Ovary (tissue), 9 donors: ENCODE results near the gene UGT1A5. TPM values are rescaled to one million over a fixed set of nuclear protein-coding genes. Genes with fewer than 3 reads are reported as not detected.

Experiments used
- DNase-seq, 5 donors: peaks; one replicate each; pipeline ENCODE4 v3.0.0-alpha.2; 2019 to 2020
- H3K27ac ChIP-seq, 2 donors: fragments of 200-600 bp; one replicate each; pipeline versions ENCODE4 v1.5.1 to v1.8.0; 2019 to 2022
- H3K27me3 ChIP-seq: fragments of 200-600 bp; one replicate; pipeline ENCODE4 v1.8.0; 2022
- H3K36me3 ChIP-seq: fragments of 200-600 bp; sonication (generic); one replicate; pipeline ENCODE4 v1.5.1; 2019
- H3K4me1 ChIP-seq: one replicate; pipeline ENCODE4 v1.8.1; 2013; ENCODE audit warnings: mild to moderate bottlenecking, moderate library complexity; ENCODE audit not compliant: insufficient read depth
- H3K4me3 ChIP-seq: fragments of 200-600 bp; sonication (generic); one replicate; pipeline ENCODE4 v1.5.1; 2017
- H3K9me3 ChIP-seq, 2 donors: fragments of 200-600 bp in 1 of 2; sonication (generic) in 1 of 2; one replicate each; pipeline versions ENCODE4 v1.5.1 to v1.8.1; 2013 to 2019; ENCODE audit warnings: mild to moderate bottlenecking in 1 of 2, moderate library complexity in 1 of 2
- CTCF ChIP-seq, 3 donors: fragments of 450-650 bp in 2 of 3; fragments of 200-600 bp in 1 of 3; IDR thresholded peaks; one replicate each; pipeline versions ENCODE4 v1.5.1 to v1.8.0; 2016 to 2022; ENCODE audit warnings: antibody characterized with exemption in 3 of 3, mild to moderate bottlenecking in 1 of 3
- EP300 ChIP-seq: sonication (generic); formaldehyde crosslinking; IDR thresholded peaks from one replicate; pipeline ENCODE4 v1.6.1; 2017; ENCODE audit warnings: antibody characterized with exemption
- POLR2A ChIP-seq: fragments of 450-650 bp; IDR thresholded peaks from one replicate; pipeline ENCODE4 v1.6.1; 2017; ENCODE audit warnings: antibody characterized with exemption, mild to moderate bottlenecking, moderate library complexity
- WGBS, 3 donors: extraction: QIAGEN DNeasy Blood & Tissue Kit in 1 of 3; methylation state at CpG; one replicate each; pipeline versions ENCODE4 v1.1.5 to v1.1.7; 2013 to 2017; 5-methylcytosine and 5-hydroxymethylcytosine counted together
- intact Hi-C, 4 donors: fragments of 100-400 bp; cut with DNase I; formaldehyde crosslinking; loops; one replicate each; pipeline versions ENCODE4 v1.11.0 to v1.15.1; 2022 to 2023
- polyA plus RNA-seq, 2 donors: library from polyadenylated mRNA; stranded (reverse); fragments of 200-250 nt in 1 of 2; fragments of 350-450 nt in 1 of 2; fragmentation: Illumina TruSeq in 1 of 2; extraction: RNeasy Lipid Tissue Mini Kit (QIAGEN cat#74804) in 1 of 2; gene quantifications; one replicate each; pipeline ENCODE4 v1.2.3, GENCODE V29; 2013 to 2014
- total RNA-seq, 7 donors: library from RNA; depleted of rRNA in 2 of 7; stranded (reverse); fragments of >200 nt in 2 of 7; fragmentation: NEBNext Ultra II Directional in 3 of 7; extraction: Animal tissue kit (Norgen Biotek cat#: 25700) in 3 of 7; gene quantifications; one replicate each; pipeline versions ENCODE4 v1.1.0 to v1.2.4, GENCODE V29; 2016 to 2023
- donor health status: DM: no; HTN: no; CAD: no; lungs with moderate emphysema.
- donor health status: DM: no; HTN: no; CAD: no.
- donor health status: Bipolar disorder and iron deficiency.
- donor health status: DM: yes; HTN: yes; CAD: no.
- donor health status: DM: no; HTN: no; CAD: no.
- donor health status: DM: yes; HTN: yes; CAD: no.

Gene UGT1A5
- total and polyA plus RNA-seq, 9 donors = not detected

GRCh38 chr2:233816771-233817170 lies 104.1 kb downstream of the UGT1A5 start:
- 69 to 74% (median 71%) methylated on average over 4 of the region's 4 CpGs for WGBS, 3 donors
- Histone ChIP-seq H3K4me1 (no peaks in the 10 kb centered on the region), H3K27me3 (no peaks in the 10 kb centered on the region), H3K27ac (no peak overlapping the region), H3K4me3 (no peak overlapping the region), H3K9me3 (no peaks in the 10 kb centered on the region), H3K36me3 (no peaks in the 10 kb centered on the region)
- intact Hi-C loops = no loop called here
- peak in 1 of 5 donors; percentile 17 for DNase-seq
- no peak for TF ChIP-seq EP300
- TF ChIP-seq CTCF (IDR thresholded peaks at IDR 0.05) = no peak
- TF ChIP-seq POLR2A = no peak

GRCh38 chr2:233817361-233817911 lies 104.7 kb downstream of the UGT1A5 start:
- intact Hi-C loops = no loop called here
- TF ChIP-seq CTCF (IDR thresholded peaks at IDR 0.05) (no peak), EP300 (no peak), POLR2A (no peak)
- Histone ChIP-seq H3K4me3 (no peak overlapping the region), H3K27ac (no peak overlapping the region), H3K9me3 (no peaks in the 10 kb centered on the region), H3K36me3 (no peaks in the 10 kb centered on the region), H3K27me3 (no peaks in the 10 kb centered on the region), H3K4me1 (no peaks in the 10 kb centered on the region)
- no peak for DNase-seq
- 75 to 91% (median 85%) methylated on average over 3 of the region's 3 CpGs for WGBS, 3 donors

- H3K4me1 ChIP-seq = no peaks in the 10 kb centered on the region
- no peaks in the 10 kb centered on the region for H3K27me3 ChIP-seq
- no peaks in the 10 kb centered on the region for H3K9me3 ChIP-seq
- no peaks in the 10 kb centered on the region for H3K36me3 ChIP-seq
- WGBS, 3 donors = 88 to 93% (median 89%) methylated on average over 11 of the region's 11 CpGs
- DNase-seq = no peak
- H3K27ac ChIP-seq = no peak overlapping the region
- intact Hi-C loops = no loop called here
- no peak for TF ChIP-seq POLR2A
- TF ChIP-seq EP300 = no peak
- no peak for TF ChIP-seq CTCF (IDR thresholded peaks at IDR 0.05)
- H3K4me3 ChIP-seq = no peak overlapping the region
These were observed 105.4 kb downstream of the UGT1A5 start for GRCh38 chr2:233817995-233818638.

GRCh38 chr2:233818639-233819621 lies 106.2 kb downstream of the UGT1A5 start:
- WGBS, 3 donors = 70 to 72% (median 71%) methylated on average over 17 of the region's 17 CpGs
- Histone ChIP-seq H3K4me3 (no peak overlapping the region), H3K27ac (no peak overlapping the region), H3K27me3 (no peaks in the 10 kb centered on the region), H3K9me3 (no peaks in the 10 kb centered on the region), H3K36me3 (no peaks in the 10 kb centered on the region), H3K4me1 (no peaks in the 10 kb centered on the region)
- no peak for DNase-seq
- TF ChIP-seq EP300 = no peak
- TF ChIP-seq CTCF (IDR thresholded peaks at IDR 0.05) = no peak
- no peak for TF ChIP-seq POLR2A
- intact Hi-C loops = no loop called here
